K562 (cell line): Measurements from ENCODE around the gene EEF1A1. TPM values are rescaled to one million over a fixed set of nuclear protein-coding genes. Genes with fewer than 3 reads are reported as not detected.

ENCODE experiments used
- CBX2 ChIP-seq: fragments of 200-600 bp; sonication (generic); IDR thresholded peaks from one replicate; pipeline ENCODE4 v1.6.1; 2012; ENCODE audit warnings: mild to moderate bottlenecking, low read length, inconsistent platforms; ENCODE audit not compliant: insufficient read depth, poor library complexity, severe bottlenecking
- CEBPB ChIP-seq: fragments of 450-650 bp; IDR thresholded peaks from 2 replicates; pipeline ENCODE4 v1.6.1; 2016; ENCODE audit warnings: missing genetic modification characterization, missing compliant biosample characterization
- E4F1 ChIP-seq: fragments of 250-450 bp; sonication (Bioruptor Pico); IDR thresholded peaks from 2 replicates; pipeline ENCODE4 v1.5.0; 2021; ENCODE audit warnings: mild to moderate bottlenecking, borderline replicate concordance
- NCOR1 ChIP-seq: fragments of 450-650 bp; IDR thresholded peaks from 2 replicates; pipeline ENCODE4 v1.6.1; 2016; ENCODE audit warnings: mild to moderate bottlenecking, moderate library complexity
- PKNOX1 ChIP-seq: fragments of 450-650 bp; IDR thresholded peaks from 2 replicates; pipeline ENCODE4 v1.6.1; 2016
- PPARD ChIP-seq: fragments of 250-450 bp; sonication (Bioruptor Pico); IDR thresholded peaks from 2 replicates; pipeline ENCODE4 v1.8.0; 2022; ENCODE audit warnings: inconsistent platforms, mild to moderate bottlenecking, moderate library complexity
- RNF219 ChIP-seq: fragments of 250-450 bp; sonication (Bioruptor Pico); IDR thresholded peaks from 2 replicates; pipeline ENCODE4 v1.5.0; 2022; ENCODE audit warnings: mild to moderate bottlenecking
- SIX5 ChIP-seq, 2 experiments: IDR thresholded peaks; 2 replicates each; pipeline ENCODE4 v1.6.1; 2011; ENCODE audit warnings: low read length in 2 of 2, borderline replicate concordance in 1 of 2, low read depth in 1 of 2, mild to moderate bottlenecking in 1 of 2, moderate library complexity in 1 of 2; ENCODE audit not compliant: insufficient read depth in 1 of 2
- SRSF7 ChIP-seq: fragments of 200-400 bp; formaldehyde crosslinking; optimal IDR thresholded peaks from 2 replicates; pipeline ENCODE3; 2017; ENCODE audit warnings: mild to moderate bottlenecking, low read depth, low read length
- TFAM ChIP-seq: fragments of 250-450 bp; sonication (Bioruptor Pico); conservative IDR thresholded peaks from 2 replicates; pipeline ENCODE4 v1.5.0; 2021; ENCODE audit warnings: mild to moderate bottlenecking, moderate library complexity
- ZKSCAN3 ChIP-seq: fragments of 250-450 bp; sonication (Bioruptor Pico); IDR thresholded peaks from 2 replicates; pipeline ENCODE4 v1.4.0; 2020
- ZNF644 ChIP-seq: fragments of 200-800 bp; sonication (Bioruptor generic); IDR thresholded peaks from 2 replicates; pipeline ENCODE4 v1.6.1; 2016; ENCODE audit warnings: low read depth, missing genetic modification characterization, missing compliant biosample characterization
- polyA plus RNA-seq, 8 experiments: library from polyadenylated mRNA; depleted of rRNA in 4 of 8; stranded (reverse) in 5 of 8; unstranded in 3 of 8; fragments of >200 nt; fragmentation: Nextera tagmentation in 2 of 8; fragmentation: Illumina TruSeq in 1 of 8; extraction: Ambion mirVana in 2 of 8; extraction: Trizol in 1 of 8; gene quantifications; 2 replicates each; pipeline versions ENCODE4 v1.2.1 to v1.2.3, GENCODE V29; 2011 to 2014; ENCODE audit warnings: inconsistent platforms in 1 of 8, missing spikeins in 1 of 8
- total RNA-seq, 7 experiments: library from RNA; depleted of rRNA in 6 of 7; stranded (reverse); fragments of >200 nt in 6 of 7; fragmentation: Illumina TruSeq in 2 of 7; extraction: Trizol in 2 of 7; gene quantifications; 2 replicates each; pipeline versions ENCODE4 v1.2.1 to v1.2.3, GENCODE V29; 2011 to 2021; ENCODE audit warnings: low replicate concordance in 1 of 7
- TF ChIP-seq, protein P1 (sequence below): IDR thresholded peaks from 2 replicates; pipeline ENCODE4 v1.6.1; 2016; ENCODE audit warnings: missing genetic modification characterization, missing compliant biosample characterization
- TF ChIP-seq, protein P2 (sequence below): fragments of 450-650 bp; formaldehyde crosslinking; IDR thresholded peaks from 2 replicates; pipeline ENCODE4 v1.4.0; 2022; ENCODE audit warnings: mild to moderate bottlenecking, moderate library complexity
- TF ChIP-seq, protein P3 (sequence below): fragments of 250-450 bp; sonication (Bioruptor Pico); IDR thresholded peaks from 2 replicates; pipeline ENCODE4 v1.5.0; 2020; ENCODE audit warnings: mild to moderate bottlenecking, borderline replicate concordance

Gene EEF1A1
- total and polyA plus RNA-seq, 9 of the 15 experiments (the other 6 are each of a cell fraction or from before 2014, with no cell fraction given) = 6,453 to 17,323 (median 11,082) TPM

GRCh38 chr6:73564578-73565345 lies 43.9 kb upstream of the EEF1A1 start (continued):
- TF ChIP-seq PPARD (CRISPR knock-in tag) (peak; percentile 98), NCOR1 (no peak), RNF219 (CRISPR knock-in tag) (peak; percentile 93), CBX2 (no peak), ZNF644 (tag) (peak; percentile 100), ZKSCAN3 (CRISPR knock-in tag) (peak; percentile 91), SRSF7 (no peak), CEBPB (tag) (peak; percentile 66), PKNOX1 (peak; percentile 81), TFAM (CRISPR knock-in tag) (no peak), E4F1 (peak; percentile 88), SIX5 (IDR thresholded peaks at IDR 0.05; ENCODE audit: borderline replicate concordance in 1 of 2, insufficient read depth in 1 of 2, low read depth in 1 of 2, low read length in 2 of 2) (peak in 1 of 2 experiments; percentile 26; a peak in 1 of 4 replicates)
- TF ChIP-seq, protein P1, sequence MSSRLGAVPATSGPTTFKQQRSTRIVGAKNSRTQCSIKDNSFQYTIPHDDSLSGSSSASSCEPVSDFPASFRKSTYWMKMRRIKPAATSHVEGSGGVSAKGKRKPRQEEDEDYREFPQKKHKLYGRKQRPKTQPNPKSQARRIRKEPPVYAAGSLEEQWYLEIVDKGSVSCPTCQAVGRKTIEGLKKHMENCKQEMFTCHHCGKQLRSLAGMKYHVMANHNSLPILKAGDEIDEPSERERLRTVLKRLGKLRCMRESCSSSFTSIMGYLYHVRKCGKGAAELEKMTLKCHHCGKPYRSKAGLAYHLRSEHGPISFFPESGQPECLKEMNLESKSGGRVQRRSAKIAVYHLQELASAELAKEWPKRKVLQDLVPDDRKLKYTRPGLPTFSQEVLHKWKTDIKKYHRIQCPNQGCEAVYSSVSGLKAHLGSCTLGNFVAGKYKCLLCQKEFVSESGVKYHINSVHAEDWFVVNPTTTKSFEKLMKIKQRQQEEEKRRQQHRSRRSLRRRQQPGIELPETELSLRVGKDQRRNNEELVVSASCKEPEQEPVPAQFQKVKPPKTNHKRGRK (tag) = no peak
- TF ChIP-seq, protein P2, sequence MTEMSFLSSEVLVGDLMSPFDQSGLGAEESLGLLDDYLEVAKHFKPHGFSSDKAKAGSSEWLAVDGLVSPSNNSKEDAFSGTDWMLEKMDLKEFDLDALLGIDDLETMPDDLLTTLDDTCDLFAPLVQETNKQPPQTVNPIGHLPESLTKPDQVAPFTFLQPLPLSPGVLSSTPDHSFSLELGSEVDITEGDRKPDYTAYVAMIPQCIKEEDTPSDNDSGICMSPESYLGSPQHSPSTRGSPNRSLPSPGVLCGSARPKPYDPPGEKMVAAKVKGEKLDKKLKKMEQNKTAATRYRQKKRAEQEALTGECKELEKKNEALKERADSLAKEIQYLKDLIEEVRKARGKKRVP (CRISPR knock-in tag) = peak; percentile 98
- TF ChIP-seq, protein P3, sequence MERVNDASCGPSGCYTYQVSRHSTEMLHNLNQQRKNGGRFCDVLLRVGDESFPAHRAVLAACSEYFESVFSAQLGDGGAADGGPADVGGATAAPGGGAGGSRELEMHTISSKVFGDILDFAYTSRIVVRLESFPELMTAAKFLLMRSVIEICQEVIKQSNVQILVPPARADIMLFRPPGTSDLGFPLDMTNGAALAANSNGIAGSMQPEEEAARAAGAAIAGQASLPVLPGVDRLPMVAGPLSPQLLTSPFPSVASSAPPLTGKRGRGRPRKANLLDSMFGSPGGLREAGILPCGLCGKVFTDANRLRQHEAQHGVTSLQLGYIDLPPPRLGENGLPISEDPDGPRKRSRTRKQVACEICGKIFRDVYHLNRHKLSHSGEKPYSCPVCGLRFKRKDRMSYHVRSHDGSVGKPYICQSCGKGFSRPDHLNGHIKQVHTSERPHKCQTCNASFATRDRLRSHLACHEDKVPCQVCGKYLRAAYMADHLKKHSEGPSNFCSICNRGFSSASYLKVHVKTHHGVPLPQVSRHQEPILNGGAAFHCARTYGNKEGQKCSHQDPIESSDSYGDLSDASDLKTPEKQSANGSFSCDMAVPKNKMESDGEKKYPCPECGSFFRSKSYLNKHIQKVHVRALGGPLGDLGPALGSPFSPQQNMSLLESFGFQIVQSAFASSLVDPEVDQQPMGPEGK (CRISPR knock-in tag) = peak; percentile 98
